CD14-positive monocyte (primary cell): ENCODE data around the gene MED12L. TPM values are rescaled to one million over a fixed set of nuclear protein-coding genes. Genes with fewer than 3 reads are reported as not detected.
"Not testable (repeated sequence)": the region's sequence is repeated elsewhere in the genome, so short reads cannot be mapped to it uniquely, and the experiment has no call there.

Experiments used
- DNase-seq, 3 donors: peaks; one replicate each; pipeline ENCODE4 v3.0.0-alpha.2; 2011 to 2022
- H2AFZ ChIP-seq: 2 replicates; pipeline ENCODE4 v1.6.0; 2012; ENCODE audit warnings: mild to moderate bottlenecking, low read depth, low read length, inconsistent platforms; ENCODE audit not compliant: insufficient read depth, poor library complexity, severe bottlenecking
- H3K27ac ChIP-seq, 2 donors: 1 replicate in 1 of 2; 2 replicates in 1 of 2; pipeline ENCODE4 v1.5.1; 2012 to 2013; ENCODE audit warnings: low read length in 2 of 2, control low read depth in 1 of 2, inconsistent platforms in 1 of 2, low read depth in 1 of 2, mild to moderate bottlenecking in 1 of 2
- H3K27me3 ChIP-seq, 2 donors: one replicate each; pipeline versions ENCODE4 v1.6.0 to v1.6.1; 2011 to 2013; ENCODE audit warnings: low read length in 2 of 2; ENCODE audit not compliant: control insufficient read depth in 2 of 2, insufficient read depth in 2 of 2
- H3K36me3 ChIP-seq, 2 donors: replicated peaks in 1 of 2; 1 replicate in 1 of 2; 2 replicates in 1 of 2; pipeline versions ENCODE4 v1.5.1 to v1.6.1; 2012 to 2013; ENCODE audit warnings: low read length in 2 of 2, control low read depth in 1 of 2, inconsistent platforms in 1 of 2, mild to moderate bottlenecking in 1 of 2; ENCODE audit not compliant: insufficient read depth in 2 of 2, control insufficient read depth in 1 of 2
- H3K4me1 ChIP-seq, 2 donors: 1 replicate in 1 of 2; 2 replicates in 1 of 2; pipeline versions ENCODE4 v1.5.1 to v1.6.1; 2012 to 2013; ENCODE audit warnings: low read length in 2 of 2, control low read depth in 1 of 2, inconsistent platforms in 1 of 2, mild to moderate bottlenecking in 1 of 2, moderate library complexity in 1 of 2; ENCODE audit not compliant: insufficient read depth in 2 of 2, control insufficient read depth in 1 of 2
- H3K4me2 ChIP-seq: replicated peaks from 2 replicates; pipeline ENCODE3; 2012; ENCODE audit warnings: low read length, moderate library complexity, mild to moderate bottlenecking; ENCODE audit not compliant: poor library complexity, severe bottlenecking; ENCODE audit errors: extremely low read depth
- H3K4me3 ChIP-seq, 3 experiments: fragments of 200-600 bp in 1 of 3; sonication (generic) in 1 of 3; replicated peaks in 1 of 3; 1 replicate in 2 of 3; 2 replicates in 1 of 3; pipeline ENCODE4 v1.5.1; 2011 to 2013; ENCODE audit warnings: low read length in 3 of 3, mild to moderate bottlenecking in 3 of 3, control low read depth in 2 of 3, low read depth in 2 of 3, inconsistent platforms in 1 of 3, moderate library complexity in 1 of 3
- H3K79me2 ChIP-seq: 2 replicates; pipeline ENCODE4 v1.6.0; 2012; ENCODE audit warnings: mild to moderate bottlenecking, control low read depth, inconsistent platforms, low read length, moderate library complexity; ENCODE audit not compliant: insufficient read depth
- H3K9ac ChIP-seq: 2 replicates; pipeline ENCODE4 v1.6.0; 2017; ENCODE audit warnings: low read length, mild to moderate bottlenecking; ENCODE audit not compliant: insufficient read depth, poor library complexity, severe bottlenecking
- H3K9me3 ChIP-seq, 2 donors: replicated peaks in 1 of 2; 1 replicate in 1 of 2; 2 replicates in 1 of 2; pipeline versions ENCODE4 v1.5.1 to v1.6.1; 2012 to 2013; ENCODE audit warnings: low read length in 2 of 2, control low read depth in 1 of 2; ENCODE audit not compliant: control insufficient read depth in 1 of 2, insufficient read depth in 1 of 2
- H4K20me1 ChIP-seq: 2 replicates; pipeline ENCODE4 v1.6.0; 2012; ENCODE audit warnings: mild to moderate bottlenecking, low read length, control low read depth, moderate library complexity; ENCODE audit not compliant: insufficient read depth
- H3K27ac Mint-ChIP-seq, 7 donors: one replicate each; pipeline ENCODE4 v1.8.0; 2020; ENCODE audit warnings: mild to moderate bottlenecking in 7 of 7, mixed read lengths in 7 of 7, moderate library complexity in 6 of 7, inconsistent platforms in 2 of 7
- H3K27me3 Mint-ChIP-seq, 3 donors: one replicate each; pipeline ENCODE4 v1.8.0; 2021 to 2022; ENCODE audit warnings: low read depth in 3 of 3, mild to moderate bottlenecking in 3 of 3, mixed read lengths in 3 of 3, moderate library complexity in 3 of 3, inconsistent platforms in 1 of 3
- H3K36me3 Mint-ChIP-seq, 2 donors: one replicate each; pipeline ENCODE4 v1.8.0; 2020; ENCODE audit warnings: mixed read lengths in 2 of 2, inconsistent platforms in 1 of 2, mild to moderate bottlenecking in 1 of 2
- H3K4me1 Mint-ChIP-seq: one replicate; pipeline ENCODE4 v1.8.0; 2020; ENCODE audit warnings: mild to moderate bottlenecking, mixed read lengths
- H3K4me3 Mint-ChIP-seq, 2 donors: one replicate each; pipeline ENCODE4 v1.8.0; 2020; ENCODE audit warnings: mild to moderate bottlenecking in 2 of 2, mixed read lengths in 2 of 2, moderate library complexity in 1 of 2
- H3K9me3 Mint-ChIP-seq, 7 donors: one replicate each; pipeline ENCODE4 v1.8.0; 2020 to 2022; ENCODE audit warnings: mixed read lengths in 7 of 7, mild to moderate bottlenecking in 6 of 7, moderate library complexity in 6 of 7, inconsistent platforms in 2 of 7
- WGBS: methylation state at CpG from one replicate; pipeline ENCODE4 v1.1.5; 2013; ENCODE audit warnings: missing lambda C conversion rate; ENCODE audit not compliant: insufficient coverage; 5-methylcytosine and 5-hydroxymethylcytosine counted together
- intact Hi-C, 2 donors: fragments of 100-400 bp; cut with micrococcal nuclease; formaldehyde crosslinking; loops; one replicate each; pipeline versions ENCODE4 v1.15.0 to v1.15.1; 2023
- polyA plus RNA-seq, 3 donors: library from polyadenylated mRNA; depleted of rRNA in 1 of 3; unstranded in 2 of 3; stranded (reverse) in 1 of 3; fragments of 300-500 nt in 2 of 3; fragments of >200 nt in 1 of 3; fragmentation: Illumina TruSeq in 2 of 3; gene quantifications; 1 replicate in 2 of 3; 2 replicates in 1 of 3; pipeline ENCODE4 v1.2.3, GENCODE V29; 2012 to 2021
- TF ChIP-seq, protein P1 (sequence below): fragments of 200-600 bp; IDR thresholded peaks from one replicate; pipeline ENCODE4 v1.8.0; 2022; ENCODE audit warnings: antibody characterized with exemption, mild to moderate bottlenecking

The MED12L gene
- polyA plus RNA-seq, 3 donors: 0.12 to 0.29 TPM; not detected in 1

DNA sequence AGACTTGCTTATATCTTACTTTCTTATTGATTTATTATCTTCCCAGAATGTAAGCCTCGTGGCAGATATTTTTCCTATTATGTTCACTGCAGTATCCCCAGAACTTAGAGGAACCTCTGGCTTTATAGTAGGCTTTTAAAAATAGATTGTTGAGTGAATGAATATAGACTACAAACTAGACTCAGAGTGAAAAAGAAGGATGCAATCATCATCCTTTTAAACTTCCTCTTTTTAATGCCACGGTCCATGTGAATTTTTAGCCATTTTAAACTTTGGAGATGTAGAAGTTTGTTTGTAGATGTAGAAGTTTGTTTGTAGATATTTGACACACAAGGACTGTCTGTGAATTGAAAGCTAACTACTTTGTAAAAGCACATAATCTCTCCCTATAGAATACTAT lies 306.3 kb downstream of the MED12L start:
- no peak overlapping the region for H3K9ac ChIP-seq
- no peak overlapping the region for H3K27ac ChIP-seq
- no peak overlapping the region for H2AFZ ChIP-seq
- peaks cover 0 to 2% (median 0%) of the 10 kb centered on the region in 7 donors for H3K9me3 Mint-ChIP-seq
- no peaks in the 10 kb centered on the region for H3K36me3 ChIP-seq
- no peaks in the 10 kb centered on the region for H4K20me1 ChIP-seq
- no peaks in the 10 kb centered on the region for H3K36me3 Mint-ChIP-seq
- H3K27me3 Mint-ChIP-seq: peaks cover 0 to 2% (median 0%) of the 10 kb centered on the region in 3 donors
- TF ChIP-seq, protein P1, sequence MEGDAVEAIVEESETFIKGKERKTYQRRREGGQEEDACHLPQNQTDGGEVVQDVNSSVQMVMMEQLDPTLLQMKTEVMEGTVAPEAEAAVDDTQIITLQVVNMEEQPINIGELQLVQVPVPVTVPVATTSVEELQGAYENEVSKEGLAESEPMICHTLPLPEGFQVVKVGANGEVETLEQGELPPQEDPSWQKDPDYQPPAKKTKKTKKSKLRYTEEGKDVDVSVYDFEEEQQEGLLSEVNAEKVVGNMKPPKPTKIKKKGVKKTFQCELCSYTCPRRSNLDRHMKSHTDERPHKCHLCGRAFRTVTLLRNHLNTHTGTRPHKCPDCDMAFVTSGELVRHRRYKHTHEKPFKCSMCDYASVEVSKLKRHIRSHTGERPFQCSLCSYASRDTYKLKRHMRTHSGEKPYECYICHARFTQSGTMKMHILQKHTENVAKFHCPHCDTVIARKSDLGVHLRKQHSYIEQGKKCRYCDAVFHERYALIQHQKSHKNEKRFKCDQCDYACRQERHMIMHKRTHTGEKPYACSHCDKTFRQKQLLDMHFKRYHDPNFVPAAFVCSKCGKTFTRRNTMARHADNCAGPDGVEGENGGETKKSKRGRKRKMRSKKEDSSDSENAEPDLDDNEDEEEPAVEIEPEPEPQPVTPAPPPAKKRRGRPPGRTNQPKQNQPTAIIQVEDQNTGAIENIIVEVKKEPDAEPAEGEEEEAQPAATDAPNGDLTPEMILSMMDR: no peak
- H3K27me3 ChIP-seq: no peaks in the 10 kb centered on the region
- H3K9me3 ChIP-seq: no peaks in the 10 kb centered on the region
- peak overlapping the region in 2 of 7 donors; percentile 6 to 18 for H3K27ac Mint-ChIP-seq
- H3K4me1 Mint-ChIP-seq: peaks cover 37% of the 10 kb centered on the region
- no peak overlapping the region for H3K4me3 Mint-ChIP-seq
- no peak overlapping the region for H3K4me3 ChIP-seq
- no peak overlapping the region for H3K4me2 ChIP-seq
- H3K79me2 ChIP-seq: no peaks in the 10 kb centered on the region
- peaks cover 30 to 35% of the 10 kb centered on the region in 2 donors for H3K4me1 ChIP-seq
- intact Hi-C loops: no loop called here
- DNase-seq: peak; percentile 14 to 43 (median 18)
- WGBS: no CpG with 5 or more reads among the region's 2 CpGs

DNA sequence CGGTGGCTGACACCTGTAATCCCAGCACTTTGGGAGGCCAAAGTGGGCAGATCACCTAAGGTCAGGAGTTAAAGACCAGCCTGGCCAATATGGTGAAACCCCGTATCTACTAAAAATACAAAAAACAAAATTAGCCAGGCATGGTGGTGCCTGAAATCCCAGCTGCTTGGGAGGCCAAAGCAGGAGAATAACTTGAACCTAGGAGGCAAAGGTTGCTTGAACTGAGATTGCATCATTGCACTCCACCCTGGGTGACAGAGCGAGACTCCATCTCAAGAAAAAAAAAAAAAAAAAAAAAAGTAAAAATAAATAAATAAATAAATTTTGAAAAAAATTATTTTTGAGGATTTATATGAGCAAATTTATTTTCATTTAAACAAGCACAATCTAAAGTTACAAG lies 306.7 kb downstream of the MED12L start:
- H3K9me3 ChIP-seq, intact Hi-C loops, H3K79me2 ChIP-seq, H2AFZ ChIP-seq, H3K36me3 Mint-ChIP-seq, DNase-seq, H3K27me3 Mint-ChIP-seq, H3K27ac ChIP-seq, H3K27me3 ChIP-seq, H3K4me3 ChIP-seq, H3K4me3 Mint-ChIP-seq, H3K4me2 ChIP-seq, H4K20me1 ChIP-seq, H3K36me3 ChIP-seq, H3K9ac ChIP-seq, H3K9me3 Mint-ChIP-seq: not testable (repeated sequence)
- Mint-ChIP-seq H3K4me1 (peaks cover 35% of the 10 kb centered on the region), H3K27ac (peak overlapping the region in 1 of 7 donors; percentile 18)
- 100% methylated on average over 1 of the region's 3 CpGs for WGBS
- H3K4me1 ChIP-seq: peaks cover 30 to 35% of the 10 kb centered on the region in 2 donors
